ENCODE measurements around the gene GPRIN3.
A peak's percentile ranks its signal among the peaks of the same experiment; 100 is the strongest.

Gene GPRIN3

GRCh38 chr4:89294573-89295269 lies 12.9 kb downstream of the GPRIN3 start:
- DNase-seq (ENCODE audit: low read depth), result no peak
- no peak overlapping the region for H3K4me3 ChIP-seq (ENCODE audit: low read depth, low read length)
- TF ChIP-seq CTCF (conservative IDR thresholded peaks at IDR 0.05; ENCODE audit: low read depth, low read length), result no peak

- H3K4me3 ChIP-seq (ENCODE audit: low read depth, low read length), result no peak overlapping the region
- no peak for DNase-seq (ENCODE audit: low read depth)
- TF ChIP-seq CTCF (conservative IDR thresholded peaks at IDR 0.05; ENCODE audit: low read depth, low read length), result no peak
Measured at GRCh38 chr4:89293299-89293698, 14.3 kb downstream of the GPRIN3 start.

GRCh38 chr4:89290727-89291516 lies 16.7 kb downstream of the GPRIN3 start:
- DNase-seq (ENCODE audit: low read depth), result peak; percentile 21
- TF ChIP-seq CTCF (conservative IDR thresholded peaks at IDR 0.05; ENCODE audit: low read depth, low read length), result no peak
- H3K4me3 ChIP-seq (ENCODE audit: low read depth, low read length), result no peak overlapping the region

GRCh38 chr4:89289312-89289711 lies 18.3 kb downstream of the GPRIN3 start:
- DNase-seq (ENCODE audit: low read depth), result no peak
- no peak overlapping the region for H3K4me3 ChIP-seq (ENCODE audit: low read depth, low read length)
- TF ChIP-seq CTCF (conservative IDR thresholded peaks at IDR 0.05; ENCODE audit: low read depth, low read length), result no peak

GRCh38 chr4:89288430-89288829 lies 19.2 kb downstream of the GPRIN3 start:
- DNase-seq (ENCODE audit: low read depth), result no peak
- TF ChIP-seq CTCF (conservative IDR thresholded peaks at IDR 0.05; ENCODE audit: low read depth, low read length), result no peak
- no peak overlapping the region for H3K4me3 ChIP-seq (ENCODE audit: low read depth, low read length)

GRCh38 chr4:89287945-89288344 lies 19.7 kb downstream of the GPRIN3 start:
- H3K4me3 ChIP-seq (ENCODE audit: low read depth, low read length), result no peak overlapping the region
- no peak for DNase-seq (ENCODE audit: low read depth)

More at GRCh38 chr4:89287945-89288344, 19.7 kb downstream of the GPRIN3 start:
- no peak for TF ChIP-seq CTCF (conservative IDR thresholded peaks at IDR 0.05; ENCODE audit: low read depth, low read length)
